Astrocyte (in vitro differentiated cells and primary cell): ENCODE measurements around the gene PRKAG2. TPM values are rescaled to one million over a fixed set of nuclear protein-coding genes. Genes with fewer than 3 reads are reported as not detected.

Experiments
- DNase-seq: peaks from one replicate; pipeline ENCODE4 v3.0.0-alpha.2; 2010; ENCODE audit warnings: low read depth
- FAIRE-seq: peaks from 2 replicates; lab custom pipeline; 2011; peaks lifted over from hg19 to GRCh38; lab: Jason Lieb, UNC
- H2AFZ ChIP-seq: 2 replicates; pipeline ENCODE4 v1.6.0; 2012; ENCODE audit warnings: low read depth, low read length, inconsistent platforms
- H3K27ac ChIP-seq: 2 replicates; pipeline ENCODE4 v1.5.1; 2011; ENCODE audit warnings: low read depth, low read length, inconsistent platforms
- H3K27me3 ChIP-seq: 2 replicates; pipeline ENCODE4 v1.6.0; 2011; ENCODE audit warnings: low read length, inconsistent platforms; ENCODE audit not compliant: insufficient read depth
- H3K36me3 ChIP-seq: 2 replicates; pipeline ENCODE4 v1.5.1; 2011; ENCODE audit warnings: low read length, inconsistent platforms; ENCODE audit not compliant: insufficient read depth
- H3K4me1 ChIP-seq: 2 replicates; pipeline ENCODE4 v1.5.1; 2011; ENCODE audit warnings: low read length, inconsistent platforms; ENCODE audit not compliant: insufficient read depth
- H3K4me2 ChIP-seq: 2 replicates; pipeline ENCODE4 v1.6.0; 2012; ENCODE audit warnings: low read length, inconsistent platforms
- H3K4me3 ChIP-seq: 2 replicates; pipeline ENCODE4 v1.5.1; 2011; ENCODE audit warnings: low read depth, mild to moderate bottlenecking, low read length, inconsistent platforms; ENCODE audit not compliant: insufficient read depth
- H3K79me2 ChIP-seq: 2 replicates; pipeline ENCODE4 v1.6.0; 2012; ENCODE audit warnings: mild to moderate bottlenecking, low read length, inconsistent platforms; ENCODE audit not compliant: insufficient read depth
- H3K9ac ChIP-seq: 2 replicates; pipeline ENCODE4 v1.6.0; 2012; ENCODE audit warnings: mild to moderate bottlenecking, low read length, inconsistent platforms
- H3K9me3 ChIP-seq: 2 replicates; pipeline ENCODE4 v1.5.1; 2012; ENCODE audit warnings: low read depth, mild to moderate bottlenecking, low read length, inconsistent platforms; ENCODE audit not compliant: insufficient read depth
- H4K20me1 ChIP-seq: 2 replicates; pipeline ENCODE4 v1.6.0; 2012; ENCODE audit warnings: low read length, inconsistent platforms; ENCODE audit not compliant: insufficient read depth
- H3K27ac Mint-ChIP-seq: one replicate; pipeline ENCODE4 v1.8.0; 2021; ENCODE audit warnings: mild to moderate bottlenecking, mixed read lengths; ENCODE audit not compliant: unreplicated experiment
- H3K27me3 Mint-ChIP-seq: one replicate; pipeline ENCODE4 v1.8.0; 2021; ENCODE audit warnings: low read depth, mixed read lengths; ENCODE audit not compliant: unreplicated experiment
- H3K36me3 Mint-ChIP-seq: one replicate; pipeline ENCODE4 v1.8.0; 2021; ENCODE audit warnings: low read depth, mixed read lengths; ENCODE audit not compliant: unreplicated experiment
- H3K4me1 Mint-ChIP-seq: one replicate; pipeline ENCODE4 v1.8.0; 2021; ENCODE audit warnings: low read depth, mixed read lengths; ENCODE audit not compliant: unreplicated experiment
- H3K4me3 Mint-ChIP-seq: one replicate; pipeline ENCODE4 v1.8.0; 2021; ENCODE audit warnings: mild to moderate bottlenecking, moderate library complexity, mixed read lengths; ENCODE audit not compliant: unreplicated experiment
- H3K9me3 Mint-ChIP-seq: one replicate; pipeline ENCODE4 v1.8.0; 2021; ENCODE audit warnings: mild to moderate bottlenecking, mixed read lengths; ENCODE audit not compliant: unreplicated experiment
- EZH2 ChIP-seq: IDR thresholded peaks from 2 replicates; pipeline ENCODE4 v1.6.1; 2012; ENCODE audit warnings: mild to moderate bottlenecking, low read length, inconsistent platforms; ENCODE audit not compliant: insufficient read depth
- total RNA-seq: library from RNA; stranded (reverse); gene quantifications from 2 replicates; pipeline ENCODE4 v1.2.1, GENCODE V29; 2021
- TF ChIP-seq, protein P1 (sequence below): IDR thresholded peaks from 2 replicates; pipeline ENCODE4 v1.5.1; 2011; ENCODE audit warnings: low read depth, mild to moderate bottlenecking, inconsistent platforms, low read length, moderate library complexity; ENCODE audit not compliant: insufficient read depth

The PRKAG2 gene
- total RNA-seq, 1 donor from 2014 or later = 40.7 TPM

DNA sequence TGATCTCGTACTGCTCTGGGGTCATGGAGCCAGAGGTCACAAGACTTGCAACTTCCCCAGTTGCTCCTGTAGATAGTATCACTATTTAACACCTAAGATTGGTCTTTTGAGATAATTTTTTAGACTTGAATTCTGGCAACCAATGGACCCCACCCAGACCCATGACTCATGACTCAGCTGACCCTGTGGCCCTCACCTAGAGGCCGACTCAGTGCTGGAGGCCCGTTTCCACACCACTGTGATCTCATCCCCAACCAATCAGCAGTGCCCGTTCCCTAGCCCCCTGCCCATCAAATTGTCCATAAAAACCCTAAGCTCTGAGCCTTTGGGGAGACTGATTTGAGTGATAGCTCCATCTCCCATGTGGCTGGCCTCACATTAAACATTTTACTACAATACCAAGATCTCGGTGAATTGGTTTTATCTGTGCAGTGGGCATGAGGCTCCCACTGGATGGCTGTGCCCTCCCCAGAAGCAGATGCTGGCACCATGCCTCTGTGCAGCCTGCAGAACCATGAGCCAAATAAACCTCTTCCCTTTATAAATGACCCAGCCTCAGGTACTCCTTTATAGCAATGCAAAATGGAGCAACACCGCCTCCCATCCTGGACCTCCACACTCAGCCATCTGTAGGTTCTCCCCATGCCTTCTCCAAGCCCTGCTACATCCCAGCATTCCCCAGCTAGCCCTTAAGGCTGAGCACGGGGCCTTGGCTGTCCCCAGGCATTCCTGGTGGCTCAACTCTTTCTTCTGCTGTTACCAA lies 98.8 kb downstream of the PRKAG2 start:
- Histone ChIP-seq H3K9ac (no peak overlapping the region), H3K9me3 (peaks cover 4% of the 10 kb centered on the region), H3K4me2 (no peak overlapping the region), H2AFZ (no peak overlapping the region), H3K79me2 (no peaks in the 10 kb centered on the region), H3K27ac (no peak overlapping the region), H3K27me3 (peaks cover 18% of the 10 kb centered on the region), H3K36me3 (no peaks in the 10 kb centered on the region), H3K4me3 (no peak overlapping the region), H4K20me1 (no peaks in the 10 kb centered on the region), H3K4me1 (peaks cover 6% of the 10 kb centered on the region)
- no peak overlapping the region for H3K27ac Mint-ChIP-seq
- no peak overlapping the region for H3K4me3 Mint-ChIP-seq
- no peak for FAIRE-seq
- no peaks in the 10 kb centered on the region for H3K4me1 Mint-ChIP-seq
- TF ChIP-seq, protein P1, sequence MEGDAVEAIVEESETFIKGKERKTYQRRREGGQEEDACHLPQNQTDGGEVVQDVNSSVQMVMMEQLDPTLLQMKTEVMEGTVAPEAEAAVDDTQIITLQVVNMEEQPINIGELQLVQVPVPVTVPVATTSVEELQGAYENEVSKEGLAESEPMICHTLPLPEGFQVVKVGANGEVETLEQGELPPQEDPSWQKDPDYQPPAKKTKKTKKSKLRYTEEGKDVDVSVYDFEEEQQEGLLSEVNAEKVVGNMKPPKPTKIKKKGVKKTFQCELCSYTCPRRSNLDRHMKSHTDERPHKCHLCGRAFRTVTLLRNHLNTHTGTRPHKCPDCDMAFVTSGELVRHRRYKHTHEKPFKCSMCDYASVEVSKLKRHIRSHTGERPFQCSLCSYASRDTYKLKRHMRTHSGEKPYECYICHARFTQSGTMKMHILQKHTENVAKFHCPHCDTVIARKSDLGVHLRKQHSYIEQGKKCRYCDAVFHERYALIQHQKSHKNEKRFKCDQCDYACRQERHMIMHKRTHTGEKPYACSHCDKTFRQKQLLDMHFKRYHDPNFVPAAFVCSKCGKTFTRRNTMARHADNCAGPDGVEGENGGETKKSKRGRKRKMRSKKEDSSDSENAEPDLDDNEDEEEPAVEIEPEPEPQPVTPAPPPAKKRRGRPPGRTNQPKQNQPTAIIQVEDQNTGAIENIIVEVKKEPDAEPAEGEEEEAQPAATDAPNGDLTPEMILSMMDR = no peak
- TF ChIP-seq EZH2 = no peak
- H3K36me3 Mint-ChIP-seq = no peaks in the 10 kb centered on the region
- H3K9me3 Mint-ChIP-seq = peaks cover 12% of the 10 kb centered on the region
- no peak for DNase-seq
- peaks cover 47% of the 10 kb centered on the region for H3K27me3 Mint-ChIP-seq

DNA sequence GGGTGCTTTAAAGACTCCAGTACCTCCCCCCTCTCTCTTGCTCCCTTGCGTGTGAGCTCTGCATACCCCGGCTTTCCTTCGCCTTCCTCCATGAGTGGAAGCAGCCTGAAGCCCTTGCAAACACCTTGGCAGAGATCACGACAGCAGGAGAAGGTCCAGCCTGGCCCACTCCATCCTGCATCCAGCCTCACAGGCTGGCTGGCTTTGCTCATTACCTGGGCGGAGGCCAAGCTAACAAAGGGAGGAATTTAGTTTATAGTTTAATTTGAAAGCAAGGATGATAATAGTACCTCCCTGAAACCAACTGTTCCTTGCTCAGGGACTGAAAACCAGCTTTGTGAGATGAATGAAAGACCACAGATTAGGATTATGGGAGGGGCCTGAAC lies 99.4 kb downstream of the PRKAG2 start:
- H4K20me1 ChIP-seq = no peaks in the 10 kb centered on the region
- no peak overlapping the region for H3K9ac ChIP-seq
- Mint-ChIP-seq H3K27ac (no peak overlapping the region), H3K27me3 (peaks cover 50% of the 10 kb centered on the region), H3K4me3 (no peak overlapping the region), H3K9me3 (peaks cover 12% of the 10 kb centered on the region), H3K36me3 (no peaks in the 10 kb centered on the region), H3K4me1 (no peaks in the 10 kb centered on the region)
- no peak overlapping the region for H2AFZ ChIP-seq
- no peak for FAIRE-seq
- peaks cover under 1% of the 10 kb centered on the region for H3K4me1 ChIP-seq
- no peak overlapping the region for H3K4me3 ChIP-seq
- peaks cover 4% of the 10 kb centered on the region for H3K9me3 ChIP-seq
- no peaks in the 10 kb centered on the region for H3K36me3 ChIP-seq
- H3K4me2 ChIP-seq = no peak overlapping the region
- H3K27ac ChIP-seq = no peak overlapping the region
- no peak for TF ChIP-seq EZH2
- no peak for DNase-seq
- peaks cover 18% of the 10 kb centered on the region for H3K27me3 ChIP-seq
- no peaks in the 10 kb centered on the region for H3K79me2 ChIP-seq

DNA sequence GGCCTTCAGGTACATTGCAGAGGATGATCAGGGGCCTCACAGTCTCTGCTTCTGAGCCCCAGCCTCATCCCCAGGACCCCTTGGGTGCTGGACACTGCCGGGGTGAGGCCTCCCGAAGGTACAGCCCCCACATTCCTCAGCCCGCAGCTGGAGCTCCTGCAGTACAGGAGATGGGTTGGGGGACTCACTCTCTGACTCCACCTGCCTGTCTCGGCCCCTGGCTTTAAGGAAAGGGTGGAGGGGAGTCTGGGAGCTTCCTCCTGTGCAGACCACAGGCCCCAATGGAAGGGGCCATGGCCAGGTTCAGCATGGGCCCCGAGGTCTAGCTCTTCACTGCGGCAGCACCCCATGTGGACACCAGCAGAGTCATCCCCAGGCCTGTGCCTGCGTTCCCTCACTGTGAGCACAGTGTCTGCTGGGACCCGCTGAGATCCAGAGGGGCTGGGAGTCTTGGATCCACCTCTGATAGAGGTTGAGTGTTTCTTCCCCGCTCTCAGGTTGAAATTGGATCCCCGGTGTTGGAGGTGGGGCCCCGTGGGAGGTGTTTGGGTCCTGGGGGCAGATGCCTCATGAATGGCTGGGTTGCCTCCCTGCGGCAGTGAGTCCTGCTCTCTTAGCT lies 99.9 kb downstream of the PRKAG2 start:
- Histone ChIP-seq H3K4me1 (no peaks in the 10 kb centered on the region), H3K27me3 (peaks cover 18% of the 10 kb centered on the region), H3K36me3 (no peaks in the 10 kb centered on the region), H3K9me3 (peaks cover 4% of the 10 kb centered on the region), H2AFZ (no peak overlapping the region), H3K27ac (no peak overlapping the region), H3K79me2 (no peaks in the 10 kb centered on the region), H3K9ac (no peak overlapping the region), H3K4me2 (no peak overlapping the region), H4K20me1 (no peaks in the 10 kb centered on the region), H3K4me3 (no peak overlapping the region)
- Mint-ChIP-seq H3K4me1 (no peaks in the 10 kb centered on the region), H3K4me3 (no peak overlapping the region), H3K27ac (no peak overlapping the region), H3K9me3 (peaks cover 12% of the 10 kb centered on the region), H3K27me3 (peaks cover 55% of the 10 kb centered on the region), H3K36me3 (no peaks in the 10 kb centered on the region)
- DNase-seq (no peak), FAIRE-seq (no peak)
- TF ChIP-seq, protein P1 = no peak
- no peak for TF ChIP-seq EZH2
